Measurements from ENCODE around the gene STK39. TPM values are rescaled to one million over a fixed set of nuclear protein-coding genes. Genes with fewer than 3 reads are reported as not detected.

The STK39 gene
- total RNA-seq, 1 experiment from 2014 or later = 15.9 TPM

GRCh38 chr2:167908786-167909185, 338.6 kb downstream of the STK39 start:
- no peaks in the 10 kb centered on the region for H3K4me1 ChIP-seq (ENCODE audit: insufficient read depth, low read length, poor library complexity, severe bottlenecking)
- intact Hi-C loops (cut with micrococcal nuclease; ENCODE audit: unreplicated experiment) = no loop called here
- no peaks in the 10 kb centered on the region for H3K27me3 ChIP-seq (replicated peaks; ENCODE audit: insufficient read depth, low read depth, low read length, poor library complexity)
- POLR2A ChIA-PET (ENCODE audit: low non-redundant PET) = no interaction called here
- no peak overlapping the region for H3K27ac ChIP-seq (ENCODE audit: low read depth, low read length, poor library complexity, severe bottlenecking)
- H3K4me3 ChIP-seq (ENCODE audit: low read depth, low read length, poor library complexity, severe bottlenecking) = no peak overlapping the region
- H3K36me3 ChIP-seq (ENCODE audit: insufficient read depth, low read length, poor library complexity, severe bottlenecking) = no peaks in the 10 kb centered on the region
- CTCF ChIA-PET = no interaction called here
- TF ChIP-seq EZH2 (IDR thresholded peaks at IDR 0.05; ENCODE audit: borderline replicate concordance, low read depth, low read length, poor library complexity, severe bottlenecking) (no peak), CTCF (conservative IDR thresholded peaks at IDR 0.05; ENCODE audit: low read depth, low read length) (no peak)
- no peak for DNase-seq (ENCODE audit: low spot score)
- no TSS peak for BruUV-seq (replicated peaks)
- no peaks in the 10 kb centered on the region for H3K9me3 ChIP-seq (ENCODE audit: low read depth, low read length, poor library complexity, severe bottlenecking)

DNA sequence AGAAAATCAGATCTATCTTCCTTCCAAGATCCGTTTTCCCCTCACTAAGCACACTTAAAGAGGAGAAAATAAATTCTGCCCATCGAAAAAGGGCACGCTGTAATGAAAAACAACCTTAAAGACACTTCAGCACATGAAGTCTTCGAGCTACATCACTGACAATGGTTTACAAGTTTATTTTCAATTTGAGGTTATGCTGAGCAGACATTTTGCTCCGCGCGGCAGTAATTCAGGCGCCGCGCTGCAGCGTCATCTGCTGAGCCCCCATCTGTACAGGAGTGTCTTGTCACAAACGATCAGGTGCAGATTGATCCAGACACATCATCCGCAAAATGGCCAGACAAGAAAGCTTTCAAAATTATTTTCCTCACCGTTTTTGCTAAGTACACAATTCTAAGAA, 341.7 kb downstream of the STK39 start:
- Histone ChIP-seq H3K27me3 (replicated peaks; ENCODE audit: insufficient read depth, low read depth, low read length, poor library complexity) (no peaks in the 10 kb centered on the region), H3K4me3 (ENCODE audit: low read depth, low read length, poor library complexity, severe bottlenecking) (no peak overlapping the region), H3K9me3 (ENCODE audit: low read depth, low read length, poor library complexity, severe bottlenecking) (no peaks in the 10 kb centered on the region), H3K36me3 (ENCODE audit: insufficient read depth, low read length, poor library complexity, severe bottlenecking) (no peaks in the 10 kb centered on the region), H3K4me1 (ENCODE audit: insufficient read depth, low read length, poor library complexity, severe bottlenecking) (no peaks in the 10 kb centered on the region), H3K27ac (ENCODE audit: low read depth, low read length, poor library complexity, severe bottlenecking) (no peak overlapping the region)
- CTCF ChIA-PET = no interaction called here
- intact Hi-C loops (cut with micrococcal nuclease; ENCODE audit: unreplicated experiment) = no loop called here
- no TSS peak for BruUV-seq (replicated peaks)
- DNase-seq (ENCODE audit: low spot score) = no peak
- TF ChIP-seq CTCF (conservative IDR thresholded peaks at IDR 0.05; ENCODE audit: low read depth, low read length) (no peak), EZH2 (IDR thresholded peaks at IDR 0.05; ENCODE audit: borderline replicate concordance, low read depth, low read length, poor library complexity, severe bottlenecking) (no peak)
- POLR2A ChIA-PET (ENCODE audit: low non-redundant PET) = no interaction called here

Other genes with a start within 250 kb of the STK39 start
- gene CERS6, start 208.7 kb upstream of the STK39 start, total RNA-seq (2021) = 12.4 and 13.4 TPM in 2 replicates

Data from A673 (cell line).